Measurements from ENCODE around the gene SLIT3.

DNA sequence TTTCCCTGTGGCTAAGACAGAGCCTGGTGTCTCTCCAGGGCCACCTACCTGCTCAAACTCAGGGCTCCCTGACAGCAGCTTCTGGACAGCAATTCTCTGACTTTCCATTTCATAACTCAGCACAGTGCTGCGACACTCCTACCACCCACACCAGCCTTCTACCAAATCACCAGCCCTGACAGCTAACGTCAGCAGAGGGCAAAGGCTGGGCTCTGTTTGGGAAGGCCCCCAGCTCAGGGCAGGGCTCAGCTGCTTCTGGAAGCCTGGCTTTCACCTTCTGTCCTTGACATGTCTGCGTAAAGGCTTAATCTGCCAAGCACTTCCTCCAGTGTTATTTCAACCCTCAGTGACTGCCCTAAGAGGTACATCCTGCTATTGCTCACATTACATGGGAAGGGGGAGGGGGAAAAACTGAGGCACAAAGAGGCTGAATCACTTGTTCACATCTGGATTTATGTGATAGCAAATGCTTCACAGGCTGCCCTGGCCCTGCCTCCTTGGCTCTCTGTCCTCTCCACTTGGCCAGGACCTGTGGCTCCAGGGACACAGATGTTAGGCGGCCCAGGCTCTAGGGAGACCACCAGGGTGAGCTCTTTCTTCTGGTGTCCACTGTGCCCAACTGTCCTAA is 619.3 kb downstream of the SLIT3 start:
- TF ChIP-seq, protein P1, sequence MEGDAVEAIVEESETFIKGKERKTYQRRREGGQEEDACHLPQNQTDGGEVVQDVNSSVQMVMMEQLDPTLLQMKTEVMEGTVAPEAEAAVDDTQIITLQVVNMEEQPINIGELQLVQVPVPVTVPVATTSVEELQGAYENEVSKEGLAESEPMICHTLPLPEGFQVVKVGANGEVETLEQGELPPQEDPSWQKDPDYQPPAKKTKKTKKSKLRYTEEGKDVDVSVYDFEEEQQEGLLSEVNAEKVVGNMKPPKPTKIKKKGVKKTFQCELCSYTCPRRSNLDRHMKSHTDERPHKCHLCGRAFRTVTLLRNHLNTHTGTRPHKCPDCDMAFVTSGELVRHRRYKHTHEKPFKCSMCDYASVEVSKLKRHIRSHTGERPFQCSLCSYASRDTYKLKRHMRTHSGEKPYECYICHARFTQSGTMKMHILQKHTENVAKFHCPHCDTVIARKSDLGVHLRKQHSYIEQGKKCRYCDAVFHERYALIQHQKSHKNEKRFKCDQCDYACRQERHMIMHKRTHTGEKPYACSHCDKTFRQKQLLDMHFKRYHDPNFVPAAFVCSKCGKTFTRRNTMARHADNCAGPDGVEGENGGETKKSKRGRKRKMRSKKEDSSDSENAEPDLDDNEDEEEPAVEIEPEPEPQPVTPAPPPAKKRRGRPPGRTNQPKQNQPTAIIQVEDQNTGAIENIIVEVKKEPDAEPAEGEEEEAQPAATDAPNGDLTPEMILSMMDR (IDR thresholded peaks at IDR 0.05) = no peak
- no peak for TF ChIP-seq POLR2A (IDR thresholded peaks at IDR 0.05)
